ENCODE measurements around the gene MYH15.

MYH15 gene

GRCh38 chr3:108469126-108469525 is 41.3 kb downstream of the MYH15 start:
- DNase-seq = no peak

GRCh38 chr3:108468577-108468976 is 41.8 kb downstream of the MYH15 start:
- DNase-seq = no peak

DNA sequence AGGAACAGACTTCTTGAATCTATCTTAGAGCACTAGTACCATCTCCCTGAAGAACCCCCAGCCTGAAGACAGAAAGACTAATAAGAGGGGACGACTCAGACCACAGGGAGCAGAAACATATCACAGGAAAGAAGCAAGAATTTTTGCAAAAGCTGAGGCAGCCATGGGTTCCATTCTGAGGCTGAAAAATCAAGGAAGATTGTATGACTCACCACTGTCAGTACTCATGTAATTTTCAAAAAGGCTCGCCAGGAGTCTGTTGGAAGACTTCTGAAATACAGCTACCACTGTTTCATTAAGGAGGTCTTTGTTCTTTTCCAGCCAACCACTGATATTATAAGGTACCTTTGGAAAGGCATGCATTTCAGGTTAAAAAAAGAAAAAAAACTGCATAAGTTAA is 47.5 kb downstream of the MYH15 start:
- no peak for DNase-seq

- no peak for DNase-seq
These were observed 48.7 kb downstream of the MYH15 start for GRCh38 chr3:108461661-108462111.

DNA sequence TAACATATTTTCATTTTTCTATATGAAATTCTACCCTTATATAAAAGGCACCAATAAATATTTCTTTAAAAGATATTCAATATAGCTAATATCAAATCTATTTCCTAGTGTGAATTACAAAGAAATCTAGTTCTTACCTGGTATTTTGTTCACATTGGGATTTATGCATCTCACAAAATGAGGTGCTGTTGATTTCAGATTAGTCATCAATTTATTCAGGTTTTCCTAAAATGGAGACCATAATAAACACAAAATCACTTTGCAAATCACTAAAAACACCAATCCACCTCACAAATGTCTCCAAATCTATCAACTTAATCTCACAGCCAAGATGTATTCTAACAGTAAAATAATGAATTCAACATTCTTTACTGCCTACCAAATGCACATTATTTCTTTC is 51.2 kb downstream of the MYH15 start:
- no peak for DNase-seq

GRCh38 chr3:108455212-108455705 is 55.1 kb downstream of the MYH15 start:
- DNase-seq = no peak

GRCh38 chr3:108453565-108453964 is 56.8 kb downstream of the MYH15 start:
- no peak for DNase-seq

DNA sequence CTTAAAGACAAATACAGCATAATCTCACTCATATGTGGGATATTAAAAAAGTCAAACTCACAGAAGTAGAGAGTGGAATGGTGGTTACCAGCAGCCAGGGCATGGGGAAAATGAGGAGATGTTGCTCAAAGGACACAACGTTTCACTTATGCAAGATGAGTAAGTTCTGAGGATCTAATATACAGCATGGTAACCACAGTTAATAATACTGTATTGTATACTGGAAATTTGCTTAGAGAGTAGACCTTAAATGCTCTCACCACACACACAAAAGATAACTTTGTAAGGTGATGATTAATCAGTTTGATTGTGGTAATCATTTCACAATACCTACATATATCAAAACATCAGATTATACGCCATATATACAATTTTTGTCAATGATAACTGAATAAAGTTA is 60.0 kb downstream of the MYH15 start:
- DNase-seq = no peak

DNA sequence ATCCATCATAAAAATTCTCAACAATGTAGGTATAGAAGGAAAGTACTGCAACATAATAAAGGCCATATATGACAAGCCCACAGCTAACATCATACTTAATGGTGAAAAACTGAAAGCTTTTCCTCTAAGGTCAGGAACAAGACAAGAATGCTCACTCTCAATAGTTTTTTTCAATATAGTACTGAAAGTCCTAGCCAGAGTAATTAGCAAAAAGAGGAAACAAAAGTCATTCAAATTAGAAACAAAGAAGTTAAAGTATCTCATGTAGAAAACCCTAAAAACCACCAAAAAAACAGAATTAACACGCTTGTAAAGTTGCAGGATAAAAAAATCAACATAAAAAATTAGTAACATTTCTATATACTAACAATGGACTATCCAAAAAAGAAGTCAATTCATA is 61.8 kb downstream of the MYH15 start:
- no peak for DNase-seq

DNA sequence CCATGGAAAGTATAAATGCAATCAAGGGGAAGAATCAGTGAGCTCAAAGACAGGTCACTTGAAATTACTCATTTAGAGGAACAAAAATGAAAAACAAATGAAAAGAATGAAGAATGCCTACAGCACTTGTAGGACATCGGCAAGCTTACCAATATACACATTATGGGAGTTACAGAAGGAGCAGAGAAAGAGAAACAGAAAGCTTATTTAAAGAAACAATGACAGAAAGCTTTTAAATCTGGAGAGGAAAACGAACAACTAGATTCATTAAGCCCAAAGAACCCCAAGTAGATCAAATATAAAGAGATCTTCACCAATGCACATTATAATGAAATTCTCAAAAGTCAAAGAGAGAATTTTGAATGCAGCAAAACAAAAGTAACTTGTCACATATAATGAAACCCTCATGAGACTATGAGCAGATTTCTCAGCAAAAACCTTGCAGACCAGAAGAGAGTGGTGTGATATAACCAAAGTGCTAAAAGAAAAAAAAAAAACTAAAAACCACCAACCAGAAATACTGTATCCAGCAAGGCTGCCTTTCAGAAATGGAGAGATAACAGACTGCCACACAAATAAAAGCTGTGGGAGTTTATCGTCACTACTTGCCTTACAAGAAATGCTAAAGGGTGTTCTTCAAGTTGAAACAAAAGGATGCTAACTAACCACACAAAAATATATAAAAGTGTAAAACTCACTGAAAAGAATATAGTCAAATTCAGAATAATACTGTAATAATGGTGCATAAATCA is 63.1 kb downstream of the MYH15 start:
- no peak for DNase-seq

- DNase-seq = no peak
These were observed 68.1 kb downstream of the MYH15 start for GRCh38 chr3:108442281-108442680.

- DNase-seq = no peak
These were observed 68.9 kb downstream of the MYH15 start for GRCh38 chr3:108441518-108441917.

GRCh38 chr3:108441071-108441507 is 69.3 kb downstream of the MYH15 start:
- no peak for DNase-seq

- no peak for DNase-seq
These were observed 71.9 kb downstream of the MYH15 start for GRCh38 chr3:108438542-108438941.

DNA sequence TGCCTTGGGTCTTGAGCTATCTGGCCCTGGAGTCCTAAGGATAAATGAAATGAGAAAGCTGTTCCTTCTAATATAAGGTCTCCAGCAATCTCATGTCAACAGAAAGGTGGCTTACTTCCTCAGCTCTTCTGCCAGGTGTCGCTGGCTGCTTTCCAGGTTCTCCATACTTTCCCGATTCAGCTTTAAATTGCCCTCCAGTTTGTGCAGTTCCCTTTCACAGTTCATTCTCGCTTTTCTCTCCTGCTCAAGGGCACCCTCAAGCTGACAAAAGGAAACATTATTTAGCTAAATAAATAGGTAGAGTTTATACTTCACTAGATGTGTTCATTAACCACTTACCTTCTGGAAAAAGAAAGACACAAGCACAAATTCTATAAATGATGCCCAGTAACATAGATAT is 73.0 kb downstream of the MYH15 start:
- no peak for DNase-seq

DNA sequence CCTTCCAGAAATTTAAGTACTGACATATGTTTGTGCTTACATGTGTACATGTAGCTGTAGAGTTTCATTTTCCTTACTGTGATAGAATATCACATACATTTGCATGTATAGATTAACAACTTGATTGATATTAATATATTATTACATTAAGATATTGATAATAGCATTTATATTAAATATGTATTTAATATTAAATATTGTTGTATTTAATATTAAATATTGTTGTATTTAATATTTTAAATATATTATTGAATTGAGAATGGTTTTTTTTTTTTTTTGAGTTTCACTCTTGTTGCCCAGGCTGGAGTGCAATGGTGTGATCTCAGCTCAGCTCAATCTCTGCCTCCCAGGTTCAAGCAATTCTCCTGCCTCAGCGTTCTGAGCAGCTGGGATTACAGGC is 76.5 kb downstream of the MYH15 start:
- DNase-seq = no peak

DNA sequence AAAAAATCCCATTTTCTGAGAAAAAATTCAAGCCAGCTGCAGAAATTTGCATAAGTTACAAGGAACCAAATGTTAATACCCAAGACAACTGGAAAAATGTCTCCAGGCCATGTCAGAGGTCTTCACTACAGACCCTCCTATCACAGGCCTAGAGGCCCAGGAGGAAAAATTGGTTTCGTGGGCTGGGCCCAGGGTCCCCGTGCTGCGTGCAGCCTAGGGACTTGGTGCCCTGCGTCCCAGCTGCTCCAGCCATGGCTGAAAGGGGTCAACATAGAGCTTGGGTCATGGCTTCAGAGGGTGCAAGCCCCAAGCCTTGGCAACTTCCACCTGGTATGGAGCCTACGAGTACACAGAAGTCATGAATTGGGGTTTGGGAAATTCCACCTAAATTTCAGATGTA is 78.0 kb downstream of the MYH15 start:
- DNase-seq = no peak

DNA sequence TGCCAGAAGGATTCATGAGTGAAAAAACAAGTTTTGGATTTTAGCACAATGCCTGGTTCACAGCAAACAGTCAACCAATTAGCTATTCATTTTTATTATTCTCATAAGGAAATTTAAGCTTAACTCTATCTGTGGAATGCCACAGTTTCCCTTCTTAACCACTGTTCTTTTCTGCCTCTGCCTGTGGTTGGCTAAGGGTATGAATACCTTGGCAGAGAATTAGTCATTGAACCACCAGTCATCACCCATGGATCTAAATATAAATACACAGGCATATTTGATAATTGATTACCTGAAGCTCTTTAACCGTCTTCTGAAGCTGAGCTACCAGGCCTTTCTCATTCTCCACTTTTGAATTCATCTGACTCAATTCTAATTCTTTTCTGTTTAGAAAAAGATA is 79.9 kb downstream of the MYH15 start:
- no peak for DNase-seq

GRCh38 chr3:108428586-108428985 is 81.8 kb downstream of the MYH15 start:
- no peak for DNase-seq

- peak; percentile 57 for DNase-seq
These were observed 89.5 kb downstream of the MYH15 start for GRCh38 chr3:108420926-108421325.

GRCh38 chr3:108416111-108416869 is 94.1 kb downstream of the MYH15 start:
- no peak for DNase-seq

- DNase-seq = no peak
These were observed 94.7 kb downstream of the MYH15 start for GRCh38 chr3:108415661-108416060.

GRCh38 chr3:108414007-108414406 is 96.4 kb downstream of the MYH15 start:
- DNase-seq = no peak

DNA sequence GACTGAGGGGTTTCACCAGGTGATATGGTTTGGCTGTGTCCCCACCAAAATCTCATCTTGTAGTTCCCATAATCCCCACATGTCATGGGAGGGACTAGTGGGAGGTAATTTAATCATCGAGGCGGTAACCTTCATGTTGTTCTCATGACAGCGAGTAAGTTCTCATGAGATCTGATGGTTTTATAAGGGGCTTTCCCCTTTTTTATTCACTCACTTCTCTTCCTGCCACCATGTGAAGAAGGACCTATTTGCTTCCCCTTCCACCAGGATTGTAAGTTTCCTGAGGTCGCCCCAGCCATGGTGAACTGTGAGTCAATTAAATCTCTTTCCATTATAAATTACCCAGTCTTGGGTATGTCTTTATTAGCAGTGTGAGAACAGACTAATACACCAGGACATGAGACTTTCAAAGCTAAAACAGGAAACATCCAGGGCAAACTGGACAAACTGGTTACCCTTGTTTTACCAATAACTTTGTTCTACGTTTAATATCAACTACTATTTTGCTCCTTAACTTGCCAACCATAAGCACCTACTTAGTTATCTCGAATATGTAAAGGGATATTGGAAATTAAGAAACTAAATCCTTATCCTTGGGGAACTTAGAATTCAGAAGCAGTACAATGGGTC is 98.2 kb downstream of the MYH15 start:
- no peak for DNase-seq
